Upper lobe of left lung (tissue), 4 donors: ENCODE data around the gene TBXA2R.

Experiments used
- CTCF ChIP-seq, 6 experiments: fragments of 450-650 bp in 4 of 6; fragments of 200-600 bp in 2 of 6; sonication (generic) in 2 of 6; IDR thresholded peaks; one replicate each; pipeline ENCODE4 v1.5.1; 2016 to 2019; ENCODE audit warnings: antibody characterized with exemption in 6 of 6
- POLR2A ChIP-seq, 4 donors: fragments of 450-650 bp; IDR thresholded peaks; one replicate each; pipeline ENCODE4 v1.5.1; 2016 to 2017; ENCODE audit warnings: antibody characterized with exemption in 4 of 4, mild to moderate bottlenecking in 2 of 4
- POLR2AphosphoS5 ChIP-seq, 2 donors: sonication (generic); formaldehyde crosslinking; IDR thresholded peaks; one replicate each; pipeline ENCODE4 v1.5.1; 2017; ENCODE audit warnings: antibody characterized with exemption in 2 of 2

DNA sequence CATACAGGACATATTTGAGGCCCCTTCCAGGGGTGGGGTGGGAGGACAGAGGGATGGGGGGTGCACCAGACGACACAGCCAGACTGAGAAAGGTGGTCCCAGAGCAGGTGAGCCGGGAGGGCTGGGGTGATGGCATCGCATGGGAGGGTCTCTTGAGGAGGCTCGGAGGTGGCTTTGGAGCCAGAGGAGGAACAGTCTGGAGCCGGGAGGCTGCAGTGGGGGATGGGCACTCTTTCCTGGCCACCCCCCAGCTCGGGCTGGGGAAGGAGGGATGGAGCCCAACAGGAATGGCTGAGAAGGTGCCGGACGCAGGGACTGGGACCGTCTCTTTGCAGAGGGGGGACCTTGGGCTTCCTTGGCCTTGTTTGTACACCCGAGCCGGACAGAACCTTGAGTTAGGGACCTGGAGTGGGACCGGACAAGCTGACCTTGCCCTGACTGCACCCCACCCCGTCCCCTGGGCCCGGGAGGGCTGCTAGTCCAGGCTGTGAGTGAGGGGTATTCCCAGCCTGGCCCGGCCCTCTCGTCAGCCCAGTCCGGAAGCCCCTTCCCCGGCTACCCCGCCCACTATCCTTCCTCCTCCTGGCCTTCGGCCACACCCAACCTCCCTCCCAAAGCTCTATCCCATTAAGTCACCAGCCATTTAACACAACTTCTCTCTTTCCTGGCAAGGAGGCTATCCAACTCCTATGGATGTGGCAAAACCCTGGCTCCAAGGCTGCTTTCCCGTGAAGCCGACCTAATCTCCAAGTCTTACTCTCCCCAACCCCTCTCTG lies 816 bp upstream of the TBXA2R start:
- TF ChIP-seq POLR2A (IDR thresholded peaks at IDR 0.05) (peak in 2 of 4 donors; percentile 22 to 50), POLR2AphosphoS5 (IDR thresholded peaks at IDR 0.05) (peak in 1 of 2 donors; percentile 67), CTCF (IDR thresholded peaks at IDR 0.05) (no peak)
